OCI-LY7 (cell line): Measurements from ENCODE around the gene CHML. TPM values are rescaled to one million over a fixed set of nuclear protein-coding genes. Genes with fewer than 3 reads are reported as not detected.

ENCODE experiments used
- BruUV-seq: library from RNA; stranded (reverse); fragments of 400-500 nt; replicated peaks from 2 replicates; lab custom pipeline; 2021; lab: Mats Ljungman, UMichigan
- CTCF ChIA-PET: fragments of 300-600 bp; sonication (Branson Sonifier 250); formaldehyde crosslinking; loops from one replicate; lab custom pipeline; 2022; ENCODE audit warnings: antibody characterized with exemption; ENCODE audit not compliant: unreplicated experiment; lab: Charles Lee
- POLR2A ChIA-PET: fragments of 300-600 bp; sonication (Branson Sonifier 250); formaldehyde crosslinking; loops from one replicate; lab custom pipeline; 2022; ENCODE audit warnings: antibody characterized with exemption; lab: Charles Lee
- DNase-seq: peaks from one replicate; pipeline ENCODE4 v3.0.0-alpha.2; 2015; ENCODE audit warnings: low spot score
- H2AFZ ChIP-seq: fragments of 200-600 bp; sonication (generic), shearing (Covaris generic); 2 replicates; pipeline ENCODE4 v1.6.1; 2014; ENCODE audit warnings: mild to moderate bottlenecking, antibody characterized with exemption, low read length, moderate library complexity
- H3K27ac ChIP-seq: fragments of 200-600 bp; sonication (generic); 2 replicates; pipeline ENCODE4 v1.5.1; 2014; ENCODE audit warnings: mixed run types, low read depth, mild to moderate bottlenecking, moderate library complexity, low read length, inconsistent platforms; ENCODE audit not compliant: poor library complexity, severe bottlenecking
- H3K36me3 ChIP-seq: fragments of 200-600 bp; sonication (generic); 2 replicates; pipeline ENCODE4 v1.6.1; 2014; ENCODE audit warnings: mild to moderate bottlenecking, antibody characterized with exemption, low read length, moderate library complexity, mixed read lengths; ENCODE audit not compliant: insufficient read depth
- H3K4me1 ChIP-seq: fragments of 200-600 bp; sonication (generic); 2 replicates; pipeline ENCODE4 v1.5.1; 2014; ENCODE audit warnings: mild to moderate bottlenecking, low read length; ENCODE audit not compliant: insufficient read depth, poor library complexity, severe bottlenecking
- H3K4me2 ChIP-seq: fragments of 200-600 bp; sonication (generic); 2 replicates; pipeline ENCODE4 v1.6.1; 2014; ENCODE audit warnings: mild to moderate bottlenecking, low read length
- H3K4me3 ChIP-seq: fragments of 200-600 bp; sonication (generic); 2 replicates; pipeline ENCODE4 v1.5.1; 2014; ENCODE audit warnings: mild to moderate bottlenecking, low read depth, low read length; ENCODE audit not compliant: poor library complexity, severe bottlenecking
- H3K79me2 ChIP-seq: fragments of 200-600 bp; sonication (generic); 2 replicates; pipeline ENCODE4 v1.6.1; 2016; ENCODE audit warnings: low read depth, mild to moderate bottlenecking, low read length, moderate library complexity, mixed read lengths; ENCODE audit not compliant: insufficient read depth
- H3K9me2 ChIP-seq: fragments of 200-600 bp; sonication (generic); 2 replicates; pipeline ENCODE4 v1.6.1; 2016; ENCODE audit warnings: mild to moderate bottlenecking, low read length, mixed read lengths; ENCODE audit not compliant: insufficient read depth
- H3K9me3 ChIP-seq: fragments of 200-600 bp; sonication (generic); 2 replicates; pipeline ENCODE4 v1.6.1; 2014; ENCODE audit warnings: mild to moderate bottlenecking, mixed run types, low read length, mixed read lengths
- H4K20me1 ChIP-seq: fragments of 200-600 bp; sonication (generic); 2 replicates; pipeline ENCODE4 v1.6.1; 2014; ENCODE audit warnings: mild to moderate bottlenecking, antibody characterized with exemption, low read length, moderate library complexity, mixed read lengths; ENCODE audit not compliant: insufficient read depth
- CTCF ChIP-seq: fragments of 200-600 bp; sonication (generic); conservative IDR thresholded peaks from 2 replicates; pipeline ENCODE4 v1.5.1; 2014; ENCODE audit warnings: mild to moderate bottlenecking, antibody characterized with exemption, low read length, moderate library complexity, mixed read lengths
- EZH2phosphoT487 ChIP-seq: fragments of 200-600 bp; sonication (generic); IDR thresholded peaks from 2 replicates; pipeline ENCODE4 v1.6.1; 2018; ENCODE audit warnings: low read depth, borderline replicate concordance, mild to moderate bottlenecking, mixed run types, antibody characterized with exemption, low read length, moderate library complexity, mixed read lengths
- intact Hi-C: fragments of 100-400 bp; cut with micrococcal nuclease; formaldehyde crosslinking; loops from one replicate; pipeline ENCODE4 v1.10.0; 2022; ENCODE audit not compliant: unreplicated experiment
- total RNA-seq, 2 experiments: library from RNA; depleted of rRNA in 1 of 2; stranded (reverse); fragments of >200 nt in 1 of 2; shearing (Covaris generic) in 1 of 2; gene quantifications; 2 replicates each; pipeline ENCODE4 v1.2.3, GENCODE V29; 2014 to 2022

CHML gene
- total RNA-seq, 2 experiments from 2014 or later, result 10.7 to 22.6 TPM

GRCh38 chr1:241631674-241632073 lies 8.5 kb downstream of the CHML start:
- Histone ChIP-seq H3K9me2 (no peaks in the 10 kb centered on the region), H4K20me1 (no peaks in the 10 kb centered on the region), H3K4me2 (no peak overlapping the region), H3K36me3 (peaks cover 32% of the 10 kb centered on the region), H3K27ac (no peak overlapping the region), H3K4me1 (peaks cover 35% of the 10 kb centered on the region), H3K9me3 (no peaks in the 10 kb centered on the region), H3K79me2 (0 out of 2 replicates have a peak, but pooled peaks cover 4% of the 10 kb centered on the region), H2AFZ (no peak overlapping the region), H3K4me3 (no peak overlapping the region)
- no TSS peak for BruUV-seq
- ChIA-PET POLR2A (no interaction called here), CTCF (no interaction called here)
- intact Hi-C loops, result no loop called here
- no peak for TF ChIP-seq EZH2phosphoT487
- TF ChIP-seq CTCF, result no peak
- DNase-seq, result no peak

GRCh38 chr1:241630899-241631298 lies 9.3 kb downstream of the CHML start:
- H4K20me1 ChIP-seq, result no peaks in the 10 kb centered on the region
- H3K79me2 ChIP-seq, result 0 out of 2 replicates have a peak, but pooled peaks cover 4% of the 10 kb centered on the region
- H3K4me3 ChIP-seq, result no peak overlapping the region
- H3K4me1 ChIP-seq, result peaks cover 27% of the 10 kb centered on the region
- no peak overlapping the region for H3K27ac ChIP-seq
- POLR2A ChIA-PET, result no interaction called here
- H3K4me2 ChIP-seq, result no peak overlapping the region
- no peak for DNase-seq
- peaks cover 32% of the 10 kb centered on the region for H3K36me3 ChIP-seq
- BruUV-seq, result no TSS peak
- no peaks in the 10 kb centered on the region for H3K9me3 ChIP-seq
- no peak for TF ChIP-seq EZH2phosphoT487
- no peak for TF ChIP-seq CTCF
- intact Hi-C loops, result no loop called here
- no peaks in the 10 kb centered on the region for H3K9me2 ChIP-seq
- no peak overlapping the region for H2AFZ ChIP-seq
- CTCF ChIA-PET, result no interaction called here

- Histone ChIP-seq H3K4me3 (no peak overlapping the region), H3K4me2 (no peak overlapping the region), H2AFZ (no peak overlapping the region), H3K9me3 (no peaks in the 10 kb centered on the region), H3K4me1 (peaks cover 23% of the 10 kb centered on the region), H3K9me2 (no peaks in the 10 kb centered on the region), H3K79me2 (0 out of 2 replicates have a peak, but pooled peaks cover 4% of the 10 kb centered on the region), H3K36me3 (peaks cover 29% of the 10 kb centered on the region), H4K20me1 (no peaks in the 10 kb centered on the region), H3K27ac (no peak overlapping the region)
- no peak for DNase-seq
- POLR2A ChIA-PET, result interaction anchor here (1.7 kb wide), 1 partner anchor 19 kb away, joined by 5 read pairs; no protein-coding TSS in a partner anchor
- BruUV-seq, result no TSS peak
- CTCF ChIA-PET, result no interaction called here
- TF ChIP-seq CTCF (no peak), EZH2phosphoT487 (no peak)
- intact Hi-C loops, result no loop called here
Observed at GRCh38 chr1:241630476-241630875, 9.7 kb downstream of the CHML start.
